Medulla oblongata (tissue), 1 donor: ENCODE results near the gene ELAVL2.

Experiments used
- DNase-seq: peaks from one replicate; pipeline ENCODE4 v3.0.0-alpha.2; 2015; ENCODE audit errors: extremely low spot score

The ELAVL2 gene

GRCh38 chr9:23769307-23769935, 56.6 kb downstream of the ELAVL2 start:
- no peak for DNase-seq

GRCh38 chr9:23768861-23769260, 57.2 kb downstream of the ELAVL2 start:
- no peak for DNase-seq

GRCh38 chr9:23766613-23767012, 59.4 kb downstream of the ELAVL2 start:
- no peak for DNase-seq

- DNase-seq, result no peak
Measured at GRCh38 chr9:23765561-23765960, 60.5 kb downstream of the ELAVL2 start.

- no peak for DNase-seq
Measured at GRCh38 chr9:23764219-23764618, 61.8 kb downstream of the ELAVL2 start.

- DNase-seq, result no peak
Measured at GRCh38 chr9:23754551-23754950, 71.5 kb downstream of the ELAVL2 start.

- no peak for DNase-seq
Measured at GRCh38 chr9:23752859-23753258, 73.2 kb downstream of the ELAVL2 start.

- no peak for DNase-seq
Measured at GRCh38 chr9:23751633-23752032, 74.4 kb downstream of the ELAVL2 start.

GRCh38 chr9:23750808-23751207, 75.2 kb downstream of the ELAVL2 start:
- no peak for DNase-seq

- DNase-seq, result no peak
Measured at GRCh38 chr9:23747088-23748075, 78.7 kb downstream of the ELAVL2 start.

GRCh38 chr9:23746317-23746716, 79.7 kb downstream of the ELAVL2 start:
- DNase-seq, result no peak

- DNase-seq, result no peak
Measured at GRCh38 chr9:23743036-23743435, 83.0 kb downstream of the ELAVL2 start.

GRCh38 chr9:23741351-23741750, 84.7 kb downstream of the ELAVL2 start:
- no peak for DNase-seq

- no peak for DNase-seq
Measured at GRCh38 chr9:23740531-23740930, 85.5 kb downstream of the ELAVL2 start.

- DNase-seq, result no peak
Measured at GRCh38 chr9:23739753-23740152, 86.3 kb downstream of the ELAVL2 start.

GRCh38 chr9:23736293-23736692, 89.7 kb downstream of the ELAVL2 start:
- DNase-seq, result no peak

GRCh38 chr9:23733495-23734078, 92.5 kb downstream of the ELAVL2 start:
- no peak for DNase-seq

- DNase-seq, result no peak
Measured at GRCh38 chr9:23731353-23731752, 94.7 kb downstream of the ELAVL2 start.

GRCh38 chr9:23730364-23730763, 95.7 kb downstream of the ELAVL2 start:
- DNase-seq, result no peak

GRCh38 chr9:23728736-23729135, 97.3 kb downstream of the ELAVL2 start:
- DNase-seq, result no peak

- DNase-seq, result no peak
Measured at GRCh38 chr9:23725279-23725946, 100.6 kb downstream of the ELAVL2 start.

GRCh38 chr9:23723672-23724071, 102.4 kb downstream of the ELAVL2 start:
- no peak for DNase-seq
